RWPE2 (cell line): ENCODE results near the gene SPTBN5.

Source experiments
- ATAC-seq: fragments of 200-7000 bp; cut with Tn5 transposase; 3 replicates; pipeline ENCODE4 v1.9.1; 2021; ENCODE audit warnings: low read depth
- DNase-seq: peaks from one replicate; pipeline ENCODE4 v3.0.0-alpha.2; 2020; ENCODE audit warnings: low spot score
- H3K27ac ChIP-seq: fragments of 450-650 bp; 2 replicates; pipeline ENCODE4 v1.5.1; 2017; ENCODE audit warnings: mild to moderate bottlenecking; ENCODE audit not compliant: poor library complexity, severe bottlenecking
- H3K27me3 ChIP-seq: fragments of 250-450 bp; sonication (Bioruptor Pico); 2 replicates; pipeline ENCODE4 v1.5.1; 2021; ENCODE audit warnings: mild to moderate bottlenecking, moderate library complexity; ENCODE audit not compliant: insufficient read depth, poor library complexity, severe bottlenecking
- H3K36me3 ChIP-seq: fragments of 250-450 bp; sonication (Bioruptor Pico); 2 replicates; pipeline ENCODE4 v1.5.1; 2020; ENCODE audit warnings: low read depth, mild to moderate bottlenecking, moderate library complexity
- H3K4me1 ChIP-seq: fragments of 250-450 bp; sonication (Bioruptor Pico); 2 replicates; pipeline ENCODE4 v1.5.1; 2021; ENCODE audit warnings: mild to moderate bottlenecking, moderate library complexity; ENCODE audit not compliant: insufficient read depth, poor library complexity, severe bottlenecking
- H3K4me3 ChIP-seq: fragments of 250-450 bp; sonication (Bioruptor Pico); 2 replicates; pipeline ENCODE4 v1.5.1; 2021; ENCODE audit warnings: mild to moderate bottlenecking, moderate library complexity; ENCODE audit not compliant: severe bottlenecking
- H3K9me3 ChIP-seq: fragments of 250-450 bp; sonication (Bioruptor Pico); 2 replicates; pipeline ENCODE4 v1.5.1; 2021; ENCODE audit warnings: mild to moderate bottlenecking, moderate library complexity; ENCODE audit not compliant: severe bottlenecking
- TF ChIP-seq, protein P1 (sequence below): fragments of 450-650 bp; IDR thresholded peaks from one replicate; pipeline ENCODE4 v1.5.1; 2017; ENCODE audit warnings: mild to moderate bottlenecking, moderate library complexity; ENCODE audit not compliant: poor library complexity, severe bottlenecking

The SPTBN5 gene

GRCh38 chr15:41839781-41840491, 53.9 kb downstream of the SPTBN5 start:
- TF ChIP-seq, protein P1, sequence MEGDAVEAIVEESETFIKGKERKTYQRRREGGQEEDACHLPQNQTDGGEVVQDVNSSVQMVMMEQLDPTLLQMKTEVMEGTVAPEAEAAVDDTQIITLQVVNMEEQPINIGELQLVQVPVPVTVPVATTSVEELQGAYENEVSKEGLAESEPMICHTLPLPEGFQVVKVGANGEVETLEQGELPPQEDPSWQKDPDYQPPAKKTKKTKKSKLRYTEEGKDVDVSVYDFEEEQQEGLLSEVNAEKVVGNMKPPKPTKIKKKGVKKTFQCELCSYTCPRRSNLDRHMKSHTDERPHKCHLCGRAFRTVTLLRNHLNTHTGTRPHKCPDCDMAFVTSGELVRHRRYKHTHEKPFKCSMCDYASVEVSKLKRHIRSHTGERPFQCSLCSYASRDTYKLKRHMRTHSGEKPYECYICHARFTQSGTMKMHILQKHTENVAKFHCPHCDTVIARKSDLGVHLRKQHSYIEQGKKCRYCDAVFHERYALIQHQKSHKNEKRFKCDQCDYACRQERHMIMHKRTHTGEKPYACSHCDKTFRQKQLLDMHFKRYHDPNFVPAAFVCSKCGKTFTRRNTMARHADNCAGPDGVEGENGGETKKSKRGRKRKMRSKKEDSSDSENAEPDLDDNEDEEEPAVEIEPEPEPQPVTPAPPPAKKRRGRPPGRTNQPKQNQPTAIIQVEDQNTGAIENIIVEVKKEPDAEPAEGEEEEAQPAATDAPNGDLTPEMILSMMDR: no peak
- Histone ChIP-seq H3K4me3 (no peak overlapping the region), H3K4me1 (peaks cover 7% of the 10 kb centered on the region), H3K9me3 (no peaks in the 10 kb centered on the region), H3K27me3 (no peaks in the 10 kb centered on the region), H3K36me3 (peaks cover 12% of the 10 kb centered on the region; the same call in 1 of the 2 replicates), H3K27ac (no peak overlapping the region)
- DNase-seq (no peak), ATAC-seq (no peak)

GRCh38 chr15:41838400-41838897, 55.4 kb downstream of the SPTBN5 start, which contains the start of gene PLA2G4B:
Gene PLA2G4B, plus strand, starts transcription at chr15:41838847. Its CDS starts 67 bp downstream, at chr15:41838914.
- Histone ChIP-seq H3K27ac (no peak within 1 kb of the TSS), H3K4me3 (no peak within 1 kb of the TSS), H3K27me3 (no peaks in the 10 kb centered on the region), H3K9me3 (no peaks in the 10 kb centered on the region), H3K36me3 (peaks cover 12% of the 10 kb centered on the region; the same call in 1 of the 2 replicates), H3K4me1 (peaks cover 12% of the 10 kb centered on the region)
- DNase-seq (no peak), ATAC-seq (peak; percentile 67)
- TF ChIP-seq, protein P1: no peak

DNA sequence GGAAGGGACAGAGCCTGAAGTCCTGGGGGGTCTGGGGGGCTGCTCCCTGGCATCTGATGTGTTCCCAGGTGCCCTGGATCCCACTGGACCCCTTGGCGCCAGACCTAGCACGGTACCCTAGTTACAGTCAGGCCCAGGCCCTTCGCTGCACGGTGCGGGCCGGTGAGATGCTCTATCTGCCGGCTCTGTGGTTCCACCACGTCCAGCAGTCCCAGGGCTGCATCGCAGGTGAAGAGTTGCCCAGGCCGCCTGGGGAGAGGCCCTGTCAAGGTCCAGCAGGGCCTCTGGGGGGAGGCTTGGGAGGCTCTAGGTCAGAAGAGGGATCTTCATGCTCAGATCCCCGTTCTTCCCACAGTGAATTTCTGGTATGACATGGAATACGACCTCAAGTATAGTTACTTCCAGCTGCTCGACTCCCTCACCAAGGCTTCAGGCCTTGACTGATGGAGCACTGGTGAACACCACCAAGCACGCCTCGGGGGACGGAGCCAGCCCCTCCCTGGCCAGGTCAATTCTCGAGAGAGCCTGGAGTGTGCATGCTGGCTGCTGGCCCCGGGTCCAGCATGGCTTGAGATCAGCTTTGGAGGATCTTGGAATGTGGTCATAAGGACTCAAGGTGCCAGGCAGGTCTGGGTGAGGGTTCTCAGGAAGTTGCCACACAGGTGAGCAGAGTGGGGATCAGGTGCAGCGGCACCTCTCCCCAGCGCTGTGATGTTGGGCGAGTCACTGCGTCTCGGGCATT, 57.0 kb downstream of the SPTBN5 start:
- no peak overlapping the region for H3K27ac ChIP-seq
- no peak for ATAC-seq
- no peak for DNase-seq
- no peaks in the 10 kb centered on the region for H3K9me3 ChIP-seq
- H3K4me1 ChIP-seq: peaks cover 26% of the 10 kb centered on the region
- no peak overlapping the region for H3K4me3 ChIP-seq
- peaks cover 19% of the 10 kb centered on the region for H3K36me3 ChIP-seq
- H3K27me3 ChIP-seq: no peaks in the 10 kb centered on the region
- TF ChIP-seq, protein P1: no peak

DNA sequence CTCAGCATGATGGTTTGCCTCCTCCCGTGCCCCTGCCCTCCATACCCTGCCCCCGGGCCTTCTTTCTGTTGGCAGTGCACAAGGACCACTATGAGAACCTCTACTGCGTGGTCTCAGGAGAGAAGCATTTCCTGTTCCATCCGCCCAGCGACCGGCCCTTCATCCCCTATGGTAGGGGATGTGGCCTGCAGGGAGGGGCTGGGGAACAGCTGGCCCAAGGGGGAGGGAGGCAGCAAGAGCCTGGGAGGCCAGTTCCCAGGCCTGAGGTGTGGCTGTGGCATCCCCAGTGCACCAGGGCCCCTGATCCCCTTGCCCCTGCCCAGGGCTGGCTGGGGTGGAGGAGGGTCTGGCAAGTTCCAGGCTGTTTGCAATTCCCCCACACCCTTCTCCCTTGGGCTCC, 57.8 kb downstream of the SPTBN5 start:
- no peak overlapping the region for H3K4me3 ChIP-seq
- TF ChIP-seq, protein P1: no peak

More for the DNA sequence above, 57.8 kb downstream of the SPTBN5 start:
- H3K9me3 ChIP-seq: no peaks in the 10 kb centered on the region
- peaks cover 23% of the 10 kb centered on the region for H3K36me3 ChIP-seq
- no peak overlapping the region for H3K27ac ChIP-seq
- ATAC-seq (no peak), DNase-seq (no peak)
- peaks cover 27% of the 10 kb centered on the region for H3K4me1 ChIP-seq
- H3K27me3 ChIP-seq: no peaks in the 10 kb centered on the region
